H9 (cell line): ENCODE data around the gene NUP98. TPM values are rescaled to one million over a fixed set of nuclear protein-coding genes. Genes with fewer than 3 reads are reported as not detected.

Source experiments
- DNase-seq: peaks from one replicate; pipeline ENCODE4 v3.0.0-alpha.2; 2017
- H2AFZ ChIP-seq: one replicate; pipeline ENCODE4 v1.6.1; 2013; ENCODE audit warnings: mild to moderate bottlenecking, low read length, control low read depth, moderate library complexity
- H2AK5ac ChIP-seq: 2 replicates; pipeline ENCODE4 v1.6.1; 2013; ENCODE audit warnings: low read length, control low read depth, mixed read lengths; ENCODE audit not compliant: insufficient read length
- H2BK120ac ChIP-seq: one replicate; pipeline ENCODE4 v1.6.1; 2013; ENCODE audit warnings: low read depth, mild to moderate bottlenecking, low read length, control low read depth, inconsistent platforms; ENCODE audit not compliant: poor library complexity, severe bottlenecking
- H2BK12ac ChIP-seq: 2 replicates; pipeline ENCODE4 v1.6.1; 2013; ENCODE audit warnings: low read length, control low read depth, mixed read lengths, low read depth; ENCODE audit not compliant: insufficient read length
- H2BK15ac ChIP-seq: 2 replicates; pipeline ENCODE4 v1.6.1; 2013; ENCODE audit warnings: low read depth, low read length, control low read depth
- H2BK20ac ChIP-seq: one replicate; pipeline ENCODE4 v1.6.1; 2013; ENCODE audit warnings: low read depth, mild to moderate bottlenecking, low read length, control low read depth, inconsistent platforms; ENCODE audit not compliant: poor library complexity, severe bottlenecking
- H2BK5ac ChIP-seq: 2 replicates; pipeline ENCODE4 v1.6.1; 2013; ENCODE audit warnings: low read length, control low read depth, mixed read lengths; ENCODE audit not compliant: insufficient read length
- H3K14ac ChIP-seq: 2 replicates; pipeline ENCODE4 v1.6.1; 2013; ENCODE audit warnings: low read length, control low read depth; ENCODE audit not compliant: insufficient read depth
- H3K18ac ChIP-seq: 2 replicates; pipeline ENCODE4 v1.6.1; 2013; ENCODE audit warnings: low read depth, mild to moderate bottlenecking, mixed read lengths, low read length, control low read depth; ENCODE audit not compliant: insufficient read length
- H3K23ac ChIP-seq: 2 replicates; pipeline ENCODE4 v1.6.1; 2013; ENCODE audit warnings: low read length, control low read depth, mixed read lengths, low read depth; ENCODE audit not compliant: insufficient read length
- H3K23me2 ChIP-seq: 2 replicates; pipeline ENCODE4 v1.6.1; 2013; ENCODE audit warnings: low read depth, mild to moderate bottlenecking, mixed read lengths, low read length, control low read depth; ENCODE audit not compliant: insufficient read length, poor library complexity, severe bottlenecking
- H3K27ac ChIP-seq: 2 replicates; pipeline ENCODE4 v1.5.1; 2013; ENCODE audit warnings: low read length, control low read depth, mixed read lengths, low read depth; ENCODE audit not compliant: insufficient read length
- H3K27me3 ChIP-seq: 2 replicates; pipeline ENCODE4 v1.6.1; 2013; ENCODE audit warnings: low read length, control low read depth, inconsistent platforms; ENCODE audit not compliant: insufficient read depth
- H3K4ac ChIP-seq: 2 replicates; pipeline ENCODE4 v1.6.1; 2013; ENCODE audit warnings: low read depth, mild to moderate bottlenecking, control low read depth, inconsistent platforms, low read length, moderate library complexity
- H3K4me1 ChIP-seq: 2 replicates; pipeline ENCODE4 v1.6.1; 2013; ENCODE audit warnings: low read length, control low read depth, inconsistent platforms; ENCODE audit not compliant: insufficient read depth
- H3K4me2 ChIP-seq: 2 replicates; pipeline ENCODE4 v1.6.1; 2013; ENCODE audit warnings: low read length, control low read depth, mixed read lengths; ENCODE audit not compliant: insufficient read length, insufficient read depth
- H3K56ac ChIP-seq: 2 replicates; pipeline ENCODE4 v1.6.1; 2013; ENCODE audit warnings: low read depth, mild to moderate bottlenecking, mixed read lengths, low read length, control low read depth; ENCODE audit not compliant: insufficient read length
- H3K79me1 ChIP-seq: 2 replicates; pipeline ENCODE4 v1.6.1; 2013; ENCODE audit warnings: low read depth, mild to moderate bottlenecking, moderate library complexity, low read length, control low read depth, inconsistent platforms; ENCODE audit not compliant: insufficient read depth, poor library complexity, severe bottlenecking
- H3K79me2 ChIP-seq: 2 replicates; pipeline ENCODE4 v1.6.1; 2013; ENCODE audit warnings: low read length, control low read depth, inconsistent platforms; ENCODE audit not compliant: insufficient read depth
- H3K9ac ChIP-seq: 2 replicates; pipeline ENCODE4 v1.6.1; 2013; ENCODE audit warnings: low read length, control low read depth, mixed read lengths; ENCODE audit not compliant: insufficient read length; ENCODE audit errors: extremely low read depth
- H3K9me3 ChIP-seq: one replicate; pipeline ENCODE4 v1.6.1; 2013; ENCODE audit warnings: low read depth, low read length, inconsistent platforms; ENCODE audit not compliant: control insufficient read depth
- H3T11ph ChIP-seq: one replicate; pipeline ENCODE4 v1.6.1; 2013; ENCODE audit warnings: mild to moderate bottlenecking, low read length, control low read depth, inconsistent platforms
- H4K20me1 ChIP-seq: one replicate; pipeline ENCODE4 v1.6.1; 2013; ENCODE audit not compliant: control insufficient read depth, insufficient read length, insufficient read depth
- H4K5ac ChIP-seq: 2 replicates; pipeline ENCODE4 v1.6.1; 2013; ENCODE audit warnings: low read depth, mild to moderate bottlenecking, mixed read lengths, low read length, control low read depth; ENCODE audit not compliant: insufficient read length
- H4K8ac ChIP-seq: replicated peaks from 2 replicates; pipeline ENCODE4 v1.6.1; 2013; ENCODE audit warnings: low read length, control low read depth, mixed read lengths, low read depth; ENCODE audit not compliant: insufficient read length
- H4K91ac ChIP-seq: 2 replicates; pipeline ENCODE4 v1.6.1; 2013; ENCODE audit warnings: low read depth, mild to moderate bottlenecking, moderate library complexity, mixed read lengths, low read length, control low read depth; ENCODE audit not compliant: insufficient read length
- H3K27ac Mint-ChIP-seq, 3 experiments: 2 replicates in 2 of 3; 3 replicates in 1 of 3; pipeline ENCODE4 v1.8.0; 2020 to 2021; ENCODE audit warnings: mixed read lengths in 3 of 3, mild to moderate bottlenecking in 1 of 3, moderate library complexity in 1 of 3
- H3K27me3 Mint-ChIP-seq: 2 replicates; pipeline ENCODE4 v1.8.0; 2021; ENCODE audit warnings: low read depth, mild to moderate bottlenecking, moderate library complexity, mixed read lengths
- H3K36me3 Mint-ChIP-seq, 3 experiments: 2 replicates in 2 of 3; 3 replicates in 1 of 3; pipeline ENCODE4 v1.8.0; 2020 to 2021; ENCODE audit warnings: low read depth in 3 of 3, mixed read lengths in 3 of 3; ENCODE audit not compliant: insufficient read depth in 1 of 3
- H3K4me1 Mint-ChIP-seq, 2 experiments: 2 replicates each; pipeline ENCODE4 v1.8.0; 2020; ENCODE audit warnings: mixed read lengths in 2 of 2
- H3K4me3 Mint-ChIP-seq, 2 experiments: 2 replicates in 1 of 2; 3 replicates in 1 of 2; pipeline ENCODE4 v1.8.0; 2020 to 2021; ENCODE audit warnings: mild to moderate bottlenecking in 2 of 2, mixed read lengths in 2 of 2, moderate library complexity in 1 of 2
- H3K9me3 Mint-ChIP-seq, 2 experiments: 2 replicates in 1 of 2; 3 replicates in 1 of 2; pipeline ENCODE4 v1.8.0; 2020; ENCODE audit warnings: mild to moderate bottlenecking in 2 of 2, mixed read lengths in 2 of 2, moderate library complexity in 1 of 2
- CTCF ChIP-seq: fragments of 200-600 bp; sonication (generic); conservative IDR thresholded peaks from 3 replicates; pipeline ENCODE4 v1.8.0; 2021; ENCODE audit warnings: antibody characterized with exemption, mild to moderate bottlenecking
- WGBS: extraction: QIAGEN DNeasy Blood & Tissue Kit; methylation state at CpG from one replicate; pipeline ENCODE4 v1.1.7; 2013; ENCODE audit warnings: missing lambda C conversion rate, low lambda C conversion rate, mixed read lengths; ENCODE audit not compliant: insufficient read length; ENCODE audit errors: extremely low coverage; 5-methylcytosine and 5-hydroxymethylcytosine counted together
- total RNA-seq: library from RNA; stranded (reverse); gene quantifications from 2 replicates; pipeline ENCODE4 v1.2.1, GENCODE V29; 2021

Gene NUP98
- total RNA-seq, 1 experiment from 2014 or later = 105 TPM

GRCh38 chr11:3832816-3833215, 35.5 kb upstream of the NUP98 start:
- Mint-ChIP-seq H3K27ac (peak overlapping the region in 1 of 3 experiments; percentile 48; a peak in 1 of 7 replicates), H3K4me3 (no peak overlapping the region), H3K4me1 (peaks cover 39% of the 10 kb centered on the region in 2 experiments), H3K36me3 (peaks cover 25 to 38% (median 26%) of the 10 kb centered on the region in 3 experiments), H3K27me3 (no peaks in the 10 kb centered on the region), H3K9me3 (no peaks in the 10 kb centered on the region)
- no peak overlapping the region for H2BK5ac ChIP-seq
- H2BK12ac ChIP-seq = no peak overlapping the region
- H3K9me3 ChIP-seq = no peaks in the 10 kb centered on the region
- no peak overlapping the region for H2AFZ ChIP-seq
- TF ChIP-seq CTCF = no peak
- H3K27ac ChIP-seq = no peak overlapping the region
- H3K23ac ChIP-seq = no peak overlapping the region
- no CpG with 5 or more reads among the region's 2 CpGs for WGBS
- H2BK120ac ChIP-seq = no peak overlapping the region
- no peaks in the 10 kb centered on the region for H3K23me2 ChIP-seq
- H4K8ac ChIP-seq = no peak overlapping the region
- H2BK15ac ChIP-seq = no peak overlapping the region
- H3K14ac ChIP-seq = no peak overlapping the region
- H3K56ac ChIP-seq = no peak overlapping the region
- no peak overlapping the region for H4K5ac ChIP-seq
- no peak overlapping the region for H3K9ac ChIP-seq
- no peak overlapping the region for H2AK5ac ChIP-seq
- no peak for DNase-seq
- no peak overlapping the region for H3T11ph ChIP-seq
- no peak overlapping the region for H3K4me2 ChIP-seq
- H3K27me3 ChIP-seq = no peaks in the 10 kb centered on the region
- peaks cover 5% of the 10 kb centered on the region for H4K20me1 ChIP-seq
- H2BK20ac ChIP-seq = no peak overlapping the region
- H3K79me1 ChIP-seq = no peaks in the 10 kb centered on the region
- no peaks in the 10 kb centered on the region for H3K79me2 ChIP-seq
- H3K4ac ChIP-seq = no peak overlapping the region
- peaks cover 15% of the 10 kb centered on the region for H3K4me1 ChIP-seq
- H3K18ac ChIP-seq = no peak overlapping the region
- no peak overlapping the region for H4K91ac ChIP-seq
